ENCODE measurements around the gene FNDC5. TPM values are rescaled to one million over a fixed set of nuclear protein-coding genes. Genes with fewer than 3 reads are reported as not detected.

The FNDC5 gene
- total RNA-seq, 1 donor from 2014 or later = 743 TPM

DNA sequence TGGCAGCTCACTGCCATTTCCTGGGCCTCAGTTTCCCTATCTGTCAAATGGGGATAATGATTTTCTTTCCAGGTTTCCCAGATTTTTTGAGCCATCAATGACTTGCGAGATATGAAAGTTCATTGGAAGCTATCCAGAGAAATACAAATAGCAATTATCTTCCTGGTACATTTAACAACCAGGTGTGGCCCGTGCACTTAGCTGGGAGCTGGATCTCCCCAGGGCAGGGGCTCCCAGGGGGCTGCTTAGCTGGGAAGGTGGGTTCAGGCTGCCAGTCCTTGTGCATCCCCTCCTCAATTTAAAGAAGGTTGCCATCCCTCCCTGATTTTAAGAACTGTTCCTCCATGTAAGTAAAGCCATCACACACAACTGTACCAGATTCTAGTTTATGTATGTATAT is 34.1 kb upstream of the FNDC5 start:
- Mint-ChIP-seq H3K27me3 (ENCODE audit: unreplicated experiment) (peaks cover 10% of the 10 kb centered on the region), H3K4me1 (ENCODE audit: low read depth, unreplicated experiment) (peaks cover 2% of the 10 kb centered on the region)
- no peak for DNase-seq

DNA sequence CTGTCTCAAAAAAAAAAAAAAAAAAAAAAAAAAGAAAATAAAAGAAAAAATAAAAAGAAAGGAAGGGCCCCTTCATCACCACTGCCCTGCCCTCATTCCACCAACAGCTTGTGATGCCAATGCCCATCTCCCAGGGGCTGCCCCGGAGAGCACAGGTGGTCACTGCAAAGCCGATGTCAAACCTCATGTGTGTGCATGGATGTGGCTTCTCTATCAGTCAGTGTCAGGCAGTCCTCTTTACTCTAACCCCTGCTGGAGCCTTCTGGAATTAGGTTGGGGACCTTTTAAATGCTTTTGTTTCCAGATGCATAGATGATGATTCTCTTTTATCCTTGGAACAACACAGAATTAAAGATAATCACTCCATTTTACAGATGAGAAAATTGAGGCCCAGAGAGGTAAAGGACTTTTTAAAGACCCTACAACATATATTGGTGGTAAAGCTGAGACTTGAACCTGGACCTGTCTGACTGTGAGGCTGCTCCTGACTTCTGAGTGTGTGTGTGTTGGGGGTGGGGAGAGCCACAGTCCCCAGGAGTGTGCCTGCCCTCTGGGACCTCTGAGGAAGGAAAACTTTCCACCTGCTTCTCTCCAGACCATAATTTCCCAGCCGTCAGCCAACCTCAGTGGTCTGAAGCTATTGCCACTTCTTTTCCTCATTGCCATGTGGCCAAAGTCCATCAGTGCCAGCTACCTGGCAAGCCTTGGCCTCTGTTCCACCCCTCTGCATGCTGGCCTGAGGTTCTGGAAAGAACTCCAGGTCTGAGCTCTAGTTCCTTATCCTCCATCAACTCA is 33.5 kb upstream of the FNDC5 start:
- H3K36me3 Mint-ChIP-seq (ENCODE audit: unreplicated experiment) = no peaks in the 10 kb centered on the region
- H3K4me1 Mint-ChIP-seq (ENCODE audit: low read depth, unreplicated experiment) = peaks cover 2% of the 10 kb centered on the region
- no peak overlapping the region for H3K27ac Mint-ChIP-seq (ENCODE audit: unreplicated experiment)
- TF ChIP-seq, protein P1, sequence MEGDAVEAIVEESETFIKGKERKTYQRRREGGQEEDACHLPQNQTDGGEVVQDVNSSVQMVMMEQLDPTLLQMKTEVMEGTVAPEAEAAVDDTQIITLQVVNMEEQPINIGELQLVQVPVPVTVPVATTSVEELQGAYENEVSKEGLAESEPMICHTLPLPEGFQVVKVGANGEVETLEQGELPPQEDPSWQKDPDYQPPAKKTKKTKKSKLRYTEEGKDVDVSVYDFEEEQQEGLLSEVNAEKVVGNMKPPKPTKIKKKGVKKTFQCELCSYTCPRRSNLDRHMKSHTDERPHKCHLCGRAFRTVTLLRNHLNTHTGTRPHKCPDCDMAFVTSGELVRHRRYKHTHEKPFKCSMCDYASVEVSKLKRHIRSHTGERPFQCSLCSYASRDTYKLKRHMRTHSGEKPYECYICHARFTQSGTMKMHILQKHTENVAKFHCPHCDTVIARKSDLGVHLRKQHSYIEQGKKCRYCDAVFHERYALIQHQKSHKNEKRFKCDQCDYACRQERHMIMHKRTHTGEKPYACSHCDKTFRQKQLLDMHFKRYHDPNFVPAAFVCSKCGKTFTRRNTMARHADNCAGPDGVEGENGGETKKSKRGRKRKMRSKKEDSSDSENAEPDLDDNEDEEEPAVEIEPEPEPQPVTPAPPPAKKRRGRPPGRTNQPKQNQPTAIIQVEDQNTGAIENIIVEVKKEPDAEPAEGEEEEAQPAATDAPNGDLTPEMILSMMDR (IDR thresholded peaks at IDR 0.05; ENCODE audit: partially characterized antibody, unreplicated experiment) = no peak
- peaks cover 2% of the 10 kb centered on the region for H3K9me3 Mint-ChIP-seq (ENCODE audit: unreplicated experiment)
- peak overlapping the region; percentile 20 for H3K4me3 Mint-ChIP-seq (ENCODE audit: unreplicated experiment)
- no peak for DNase-seq
- H3K27me3 Mint-ChIP-seq (ENCODE audit: unreplicated experiment) = peaks cover 10% of the 10 kb centered on the region

More for the DNA sequence above, 34.1 kb upstream of the FNDC5 start:
- TF ChIP-seq, protein P1 (IDR thresholded peaks at IDR 0.05; ENCODE audit: partially characterized antibody, unreplicated experiment) = no peak
- peaks cover 2% of the 10 kb centered on the region for H3K9me3 Mint-ChIP-seq (ENCODE audit: unreplicated experiment)
- no peaks in the 10 kb centered on the region for H3K36me3 Mint-ChIP-seq (ENCODE audit: unreplicated experiment)
- peak overlapping the region; percentile 20 for H3K4me3 Mint-ChIP-seq (ENCODE audit: unreplicated experiment)
- H3K27ac Mint-ChIP-seq (ENCODE audit: unreplicated experiment) = no peak overlapping the region

DNA sequence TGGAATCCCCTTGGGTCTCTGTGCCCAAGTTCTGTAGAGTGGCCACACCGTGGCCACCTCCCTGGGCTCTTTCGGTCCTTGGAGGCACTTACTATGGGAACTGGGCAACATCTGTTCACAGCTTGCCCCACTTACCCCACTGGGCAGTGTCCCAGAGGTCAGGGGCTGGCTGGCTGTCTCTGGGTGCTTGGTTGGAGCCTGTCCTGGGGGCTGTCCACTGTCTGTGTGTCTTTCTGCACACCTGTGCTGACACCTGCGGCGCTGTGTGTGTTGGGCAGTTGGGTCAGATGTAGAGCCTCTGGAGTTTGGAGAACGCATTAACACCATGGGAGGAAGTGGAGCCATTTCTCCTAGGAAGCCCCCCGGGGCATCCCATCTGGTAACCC is 31.8 kb upstream of the FNDC5 start:
- no peaks in the 10 kb centered on the region for H3K36me3 Mint-ChIP-seq (ENCODE audit: unreplicated experiment)
- H3K27me3 Mint-ChIP-seq (ENCODE audit: unreplicated experiment) = peaks cover 10% of the 10 kb centered on the region
- TF ChIP-seq, protein P1 (IDR thresholded peaks at IDR 0.05; ENCODE audit: partially characterized antibody, unreplicated experiment) = no peak
- H3K27ac Mint-ChIP-seq (ENCODE audit: unreplicated experiment) = no peak overlapping the region
- peaks cover 2% of the 10 kb centered on the region for H3K9me3 Mint-ChIP-seq (ENCODE audit: unreplicated experiment)
- peak overlapping the region; percentile 69 for H3K4me3 Mint-ChIP-seq (ENCODE audit: unreplicated experiment)
- no peak for DNase-seq
- peaks cover 2% of the 10 kb centered on the region for H3K4me1 Mint-ChIP-seq (ENCODE audit: low read depth, unreplicated experiment)

DNA sequence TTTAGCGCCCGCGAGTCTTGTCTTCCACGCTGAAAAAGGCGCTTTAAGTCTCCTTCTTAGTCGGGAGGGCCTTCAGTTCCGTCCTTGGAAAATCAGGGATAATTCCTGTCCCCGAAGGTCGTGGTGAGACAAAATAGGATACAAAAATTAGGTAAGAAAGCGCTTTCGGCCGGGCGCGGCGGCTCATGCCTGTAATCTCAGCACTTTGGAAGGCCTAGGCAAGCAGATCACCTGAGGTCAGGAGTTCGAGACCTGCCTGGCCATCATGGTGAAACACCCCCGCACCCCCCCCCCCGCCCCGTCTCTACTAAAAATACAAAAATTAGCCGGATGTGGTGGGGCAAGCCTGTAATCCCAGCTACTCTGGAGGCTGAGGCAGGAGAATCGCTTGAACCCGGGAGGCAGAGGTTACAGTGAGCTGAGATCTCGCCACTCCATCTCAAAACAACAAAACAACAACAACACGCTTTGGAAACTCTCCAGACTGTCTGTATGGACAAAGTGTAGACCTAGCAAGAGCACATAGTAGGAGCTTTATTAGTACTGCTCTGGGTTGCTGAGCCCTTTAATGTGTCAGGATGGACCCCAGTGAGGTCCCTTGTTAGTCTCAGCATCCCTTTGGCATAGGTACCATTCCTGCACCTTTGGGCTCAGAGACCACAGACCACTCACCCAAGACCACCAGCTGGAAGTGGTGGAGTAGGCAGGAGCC is 31.3 kb upstream of the FNDC5 start:
- Mint-ChIP-seq H3K9me3 (ENCODE audit: unreplicated experiment) (peaks cover 2% of the 10 kb centered on the region), H3K36me3 (ENCODE audit: unreplicated experiment) (no peaks in the 10 kb centered on the region), H3K27me3 (ENCODE audit: unreplicated experiment) (peaks cover 10% of the 10 kb centered on the region), H3K4me1 (ENCODE audit: low read depth, unreplicated experiment) (peaks cover 2% of the 10 kb centered on the region), H3K4me3 (ENCODE audit: unreplicated experiment) (peak overlapping the region; percentile 87), H3K27ac (ENCODE audit: unreplicated experiment) (no peak overlapping the region)
- no peak for DNase-seq
- TF ChIP-seq, protein P1 (IDR thresholded peaks at IDR 0.05; ENCODE audit: partially characterized antibody, unreplicated experiment) = no peak

All from glutamatergic neuron (in vitro differentiated cells).